OCI-LY1 (cell line): ENCODE data around the gene FXYD6.

Source experiments
- EZH2 ChIP-seq: fragments of 200-600 bp; sonication (generic), shearing (Covaris generic); IDR thresholded peaks from 2 replicates; pipeline ENCODE4 v1.8.0; 2017; ENCODE audit warnings: borderline replicate concordance, mixed run types, mild to moderate bottlenecking, antibody characterized with exemption, low read length, moderate library complexity, mixed read lengths
- TF ChIP-seq, protein P1 (sequence below): fragments of 200-600 bp; sonication (generic), shearing (Covaris generic); IDR thresholded peaks from 2 replicates; pipeline ENCODE4 v1.5.1; 2017; ENCODE audit warnings: mild to moderate bottlenecking, antibody characterized with exemption, low read length, moderate library complexity, mixed read lengths

DNA sequence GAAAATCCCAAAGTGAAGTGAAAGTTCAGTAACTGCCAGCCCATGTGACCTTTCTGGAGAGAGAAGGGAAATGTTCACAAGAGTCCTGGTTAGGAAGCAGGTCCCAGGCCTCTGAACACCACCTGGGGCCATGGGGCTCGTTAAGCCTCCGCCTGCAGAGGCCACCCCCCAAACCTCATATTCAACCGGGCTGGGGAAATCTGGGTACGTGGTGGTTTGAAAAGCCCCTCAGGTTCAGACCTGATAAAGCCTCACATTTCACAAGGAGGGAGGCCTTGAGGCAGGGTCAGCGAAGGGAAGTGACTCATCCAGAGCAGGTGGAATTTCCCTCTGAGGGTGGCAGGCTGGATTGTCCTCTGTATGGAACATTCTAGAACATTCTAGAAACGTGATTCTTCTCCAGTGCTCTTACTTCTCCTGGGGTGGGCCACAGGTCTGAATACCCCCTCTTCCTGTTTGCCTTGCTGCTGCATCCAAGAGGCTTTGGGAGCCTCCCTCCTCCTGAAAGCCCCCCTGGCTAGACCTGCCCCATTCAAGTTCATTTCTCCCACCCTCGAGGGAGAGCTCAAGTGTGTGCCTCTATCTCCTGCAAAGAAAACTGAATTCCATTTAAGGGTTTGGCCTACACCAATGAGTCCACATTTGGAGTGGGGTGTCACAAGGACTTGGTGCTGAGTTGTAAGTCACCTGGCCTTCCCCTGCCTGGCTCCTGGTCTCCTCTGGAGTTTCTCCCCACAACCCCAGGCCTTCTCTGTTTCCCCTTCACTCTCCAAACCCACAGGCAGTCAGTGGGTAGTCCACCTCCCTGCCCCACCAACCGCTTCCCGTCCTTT is 58.2 kb downstream of the FXYD6 start:
- TF ChIP-seq, protein P1, sequence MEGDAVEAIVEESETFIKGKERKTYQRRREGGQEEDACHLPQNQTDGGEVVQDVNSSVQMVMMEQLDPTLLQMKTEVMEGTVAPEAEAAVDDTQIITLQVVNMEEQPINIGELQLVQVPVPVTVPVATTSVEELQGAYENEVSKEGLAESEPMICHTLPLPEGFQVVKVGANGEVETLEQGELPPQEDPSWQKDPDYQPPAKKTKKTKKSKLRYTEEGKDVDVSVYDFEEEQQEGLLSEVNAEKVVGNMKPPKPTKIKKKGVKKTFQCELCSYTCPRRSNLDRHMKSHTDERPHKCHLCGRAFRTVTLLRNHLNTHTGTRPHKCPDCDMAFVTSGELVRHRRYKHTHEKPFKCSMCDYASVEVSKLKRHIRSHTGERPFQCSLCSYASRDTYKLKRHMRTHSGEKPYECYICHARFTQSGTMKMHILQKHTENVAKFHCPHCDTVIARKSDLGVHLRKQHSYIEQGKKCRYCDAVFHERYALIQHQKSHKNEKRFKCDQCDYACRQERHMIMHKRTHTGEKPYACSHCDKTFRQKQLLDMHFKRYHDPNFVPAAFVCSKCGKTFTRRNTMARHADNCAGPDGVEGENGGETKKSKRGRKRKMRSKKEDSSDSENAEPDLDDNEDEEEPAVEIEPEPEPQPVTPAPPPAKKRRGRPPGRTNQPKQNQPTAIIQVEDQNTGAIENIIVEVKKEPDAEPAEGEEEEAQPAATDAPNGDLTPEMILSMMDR, result no peak
- no peak for TF ChIP-seq EZH2
